Measurements from ENCODE around the gene NPW. TPM values are rescaled to one million over a fixed set of nuclear protein-coding genes. Genes with fewer than 3 reads are reported as not detected.

NPW gene
- total and polyA plus RNA-seq, 2 of the 8 experiments (the other 6 are each of a cell fraction or from before 2014, with no cell fraction given), result 4.0 to 10.3 TPM

DNA sequence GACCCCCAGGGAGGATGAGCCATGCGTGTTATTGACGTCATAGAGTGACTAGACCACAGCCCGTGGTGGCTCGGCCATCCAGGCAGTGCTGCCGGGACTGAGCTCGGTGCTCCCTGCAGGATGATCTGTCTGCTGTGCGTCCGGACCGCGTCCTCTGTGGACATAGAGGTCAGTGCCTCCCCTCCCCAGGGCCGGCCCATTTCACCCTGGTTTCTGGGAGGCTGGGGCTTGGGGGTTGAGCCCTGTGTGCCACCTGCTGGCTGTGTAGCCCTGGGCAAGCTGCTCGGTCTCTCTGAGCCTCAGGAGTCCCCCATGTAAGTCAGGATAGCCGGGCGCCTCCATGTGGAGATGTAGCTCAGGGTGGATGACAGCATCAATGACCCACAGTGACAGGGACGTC, 36.5 kb downstream of the NPW start:
- Histone ChIP-seq H3K4me3 (ENCODE audit: extremely low read depth in 1 of 4, insufficient read depth in 2 of 4, low read depth in 3 of 4, low read length in 4 of 4) (no peak overlapping the region), H2BK12ac (ENCODE audit: low read depth, low read length) (no peak overlapping the region), H3K56ac (replicated peaks; ENCODE audit: insufficient read length, low read depth, low read length) (no peak overlapping the region), H2AK5ac (ENCODE audit: low read depth, low read length) (no peak overlapping the region), H2BK5ac (ENCODE audit: low read depth, low read length) (no peak overlapping the region), H4K8ac (ENCODE audit: extremely low read depth, insufficient read depth, low read length) (no peak overlapping the region), H3K9me3 (ENCODE audit: insufficient read depth in 2 of 2, low read depth in 1 of 2, low read length in 1 of 2) (no peaks in the 10 kb centered on the region), H3K4ac (replicated peaks; ENCODE audit: insufficient read length, low read depth, low read length) (no peak overlapping the region), H3K18ac (ENCODE audit: extremely low read depth, low read length) (no peak overlapping the region), H4K91ac (replicated peaks; ENCODE audit: insufficient read length, low read length) (no peak overlapping the region), H3K23ac (ENCODE audit: insufficient read length) (no peak overlapping the region), H3K9ac (replicated peaks in 1 of 4; ENCODE audit: extremely low read depth in 1 of 4, low read depth in 3 of 4, low read length in 3 of 4) (0 out of 7 replicates have a peak overlapping the region, but pooled peaks of 1 of the 4 experiments have one; percentile 22), H4K20me1 (replicated peaks in 1 of 2; ENCODE audit: control insufficient read depth in 1 of 2, insufficient read depth in 2 of 2, low read length in 2 of 2) (peaks cover 2 to 12% of the 10 kb centered on the region in 2 experiments), H3K79me2 (ENCODE audit: control insufficient read depth in 1 of 2, insufficient read depth in 2 of 2, low read length in 2 of 2) (no peaks in the 10 kb centered on the region), H3K27me3 (replicated peaks in 1 of 4; ENCODE audit: control insufficient read depth in 3 of 4, extremely low read depth in 1 of 4, insufficient read depth in 3 of 4, low read length in 3 of 4) (no peaks in the 10 kb centered on the region), H3K4me1 (replicated peaks in 1 of 4; ENCODE audit: control insufficient read depth in 3 of 4, insufficient read depth in 4 of 4, low read length in 3 of 4) (no peaks in the 10 kb centered on the region), H2BK15ac (ENCODE audit: low read length) (no peak overlapping the region), H2BK20ac (ENCODE audit: low read length) (no peak overlapping the region), H3K14ac (ENCODE audit: insufficient read length) (no peak overlapping the region), H3K23me2 (ENCODE audit: low read depth, low read length) (no peaks in the 10 kb centered on the region), H3K27ac (ENCODE audit: low read depth, low read length) (no peak overlapping the region), H3K79me1 (ENCODE audit: low read depth, low read length) (0 out of 2 replicates have a peak, but pooled peaks cover 2% of the 10 kb centered on the region), H3K4me2 (ENCODE audit: insufficient read depth in 1 of 2, low read depth in 2 of 2, low read length in 2 of 2) (no peak overlapping the region), H2AFZ (ENCODE audit: low read length) (no peak overlapping the region), H4K5ac (ENCODE audit: insufficient read length, low read depth, low read length) (no peak overlapping the region), H3K36me3 (ENCODE audit: control insufficient read depth in 2 of 4, insufficient read depth in 4 of 4, low read length in 3 of 4) (peaks cover 0 to 5% (median 4%) of the 10 kb centered on the region in 4 experiments; a peak in 3 of 8 replicates), H2BK120ac (replicated peaks; ENCODE audit: low read depth, low read length) (no peak overlapping the region)
- 89% methylated on average over 14 of the region's 15 CpGs; no CpG with 5 or more reads in 1 of the 2 experiments for WGBS, 2 experiments (ENCODE audit: extremely low coverage in 1 of 2, insufficient coverage in 1 of 2, insufficient read length in 1 of 2, insufficient replicate concordance in 2 of 2, low coverage in 1 of 2, low lambda C conversion rate in 2 of 2, missing lambda C conversion rate in 1 of 2)
- TF ChIP-seq RAD21 (IDR thresholded peaks at IDR 0.05 in 1 of 2, conservative IDR thresholded peaks at IDR 0.05 in 1 of 2; ENCODE audit: low read depth in 2 of 2, low read length in 2 of 2) (peak in 1 of 2 experiments; percentile 24; a peak in 1 of 4 replicates), HDAC6 (IDR thresholded peaks at IDR 0.05; ENCODE audit: low read depth, low read length) (no peak), CTCF (IDR thresholded peaks at IDR 0.05; ENCODE audit: control extremely low read depth in 1 of 3, insufficient read depth in 1 of 3, low read depth in 1 of 3, low read length in 3 of 3) (peak in 1 of 3 experiments; percentile 37; a peak in 2 of 4 replicates)
- no peak for DNase-seq (ENCODE audit: low read depth in 1 of 2, low spot score in 2 of 2)
- FAIRE-seq, result no peak
- CTCF ChIA-PET (ENCODE audit: partially characterized antibody), result interaction anchor here (0.6 to 2.6 kb wide), 19 partner anchors 8 to 271 kb away, joined by 3 to 22 read pairs (median 5); partner anchors contain the start of genes NPW, NTHL1 and TSC2
- POLR2A ChIA-PET (ENCODE audit: partially characterized antibody), result interaction anchor here (1.0 to 2.3 kb wide), 7 partner anchors 8 to 99 kb away, joined by 3 to 12 read pairs (median 3); partner anchors contain the start of genes NTHL1, RPS2, TRAF7 and TSC2
